Activated CD4-positive, CD25-positive, alpha-beta regulatory T cell treated with anti-CD3 and anti-CD28 coated beads, Interleukin-2, amount 50 U/mL, for 72 hours (primary cell): ENCODE data around the gene TCEANC2.

Source experiments
- DNase-seq: peaks from one replicate; pipeline ENCODE4 v3.0.0; 2021

Gene TCEANC2

GRCh38 chr1:54138994-54139393 lies 85.6 kb downstream of the TCEANC2 start:
- no peak for DNase-seq

GRCh38 chr1:54139711-54140110 lies 86.3 kb downstream of the TCEANC2 start:
- DNase-seq: no peak

- DNase-seq: no peak
These were observed 88.9 kb downstream of the TCEANC2 start for GRCh38 chr1:54142146-54142900.

GRCh38 chr1:54144366-54144765 lies 91.0 kb downstream of the TCEANC2 start:
- DNase-seq: no peak

GRCh38 chr1:54149734-54150133 lies 96.3 kb downstream of the TCEANC2 start:
- no peak for DNase-seq

GRCh38 chr1:54151013-54151412 lies 97.6 kb downstream of the TCEANC2 start:
- DNase-seq: no peak

- DNase-seq: no peak
These were observed 99.3 kb downstream of the TCEANC2 start, which contains the start of gene CDCP2 for GRCh38 chr1:54152696-54153095. TSS of gene CDCP2 (minus strand) at chr1:54153000. CDS start at chr1:54152922, 78 bp downstream.

GRCh38 chr1:54153535-54154439 lies 100.4 kb downstream of the TCEANC2 start:
- no peak for DNase-seq
